Uterus (tissue), 4 donors: ENCODE data around the gene CA10. TPM values are rescaled to one million over a fixed set of nuclear protein-coding genes. Genes with fewer than 3 reads are reported as not detected.

Source experiments
- DNase-seq, 2 donors: peaks; one replicate each; pipeline ENCODE4 v3.0.0-alpha.2; 2019 to 2020
- H3K27ac ChIP-seq, 2 donors: fragments of 200-600 bp; sonication (generic); 1 replicate in 1 of 2; 2 replicates in 1 of 2; pipeline ENCODE4 v1.5.1; 2016 to 2018
- H3K27me3 ChIP-seq, 2 donors: fragments of 200-600 bp; sonication (generic); one replicate each; pipeline ENCODE4 v1.5.1; 2018 to 2019; ENCODE audit warnings: control low read depth in 1 of 2
- H3K36me3 ChIP-seq, 2 donors: fragments of 200-600 bp; sonication (generic); one replicate each; pipeline ENCODE4 v1.5.1; 2019; ENCODE audit warnings: control low read depth in 1 of 2
- H3K4me1 ChIP-seq, 2 donors: fragments of 200-600 bp; sonication (generic); one replicate each; pipeline ENCODE4 v1.5.1; 2018 to 2019; ENCODE audit warnings: control low read depth in 1 of 2
- H3K4me3 ChIP-seq, 2 donors: fragments of 200-600 bp; sonication (generic); 1 replicate in 1 of 2; 2 replicates in 1 of 2; pipeline ENCODE4 v1.5.1; 2018 to 2019; ENCODE audit warnings: mild to moderate bottlenecking in 1 of 2
- H3K9me3 ChIP-seq, 2 donors: fragments of 200-600 bp; sonication (generic); one replicate each; pipeline ENCODE4 v1.5.1; 2019; ENCODE audit warnings: control low read depth in 1 of 2
- CTCF ChIP-seq, 4 experiments: fragments of 200-600 bp in 2 of 4; fragments of 450-650 bp in 2 of 4; sonication (generic) in 2 of 4; IDR thresholded peaks; one replicate each; pipeline ENCODE4 v1.5.1; 2016 to 2019; ENCODE audit warnings: antibody characterized with exemption in 4 of 4, mild to moderate bottlenecking in 2 of 4, moderate library complexity in 1 of 4
- POLR2A ChIP-seq, 2 donors: fragments of 450-650 bp; IDR thresholded peaks; one replicate each; pipeline ENCODE4 v1.6.1; 2016; ENCODE audit warnings: antibody characterized with exemption in 2 of 2, mild to moderate bottlenecking in 1 of 2, moderate library complexity in 1 of 2
- intact Hi-C: fragments of 100-400 bp; cut with DNase I; formaldehyde crosslinking; loops from one replicate; pipeline ENCODE4 v1.15.1; 2023; ENCODE audit warnings: low total_unique reads
- total RNA-seq, 4 donors: library from RNA; depleted of rRNA in 3 of 4; stranded (reverse); fragments of >200 nt in 3 of 4; gene quantifications; one replicate each; pipeline versions ENCODE4 v1.1.0 to v1.2.4, GENCODE V29; 2014 to 2023
- donor health status: DM: yes; HTN: yes; CAD: no.

The CA10 gene
- total RNA-seq, 4 donors from 2014 or later = 5.3 TPM; not detected in 3

GRCh38 chr17:51841669-51842068, 316.8 kb downstream of the CA10 start:
- no peaks in the 10 kb centered on the region for H3K4me1 ChIP-seq
- no peaks in the 10 kb centered on the region for H3K9me3 ChIP-seq
- no peak for TF ChIP-seq CTCF (IDR thresholded peaks at IDR 0.05)
- no peak for TF ChIP-seq POLR2A (IDR thresholded peaks at IDR 0.05)
- no peak overlapping the region for H3K27ac ChIP-seq
- no peaks in the 10 kb centered on the region for H3K27me3 ChIP-seq
- no peaks in the 10 kb centered on the region for H3K36me3 ChIP-seq
- H3K4me3 ChIP-seq = no peak overlapping the region
- intact Hi-C loops = no loop called here
- DNase-seq = no peak

GRCh38 chr17:51840688-51841087, 317.8 kb downstream of the CA10 start:
- Histone ChIP-seq H3K9me3 (no peaks in the 10 kb centered on the region), H3K36me3 (no peaks in the 10 kb centered on the region), H3K4me1 (no peaks in the 10 kb centered on the region), H3K4me3 (no peak overlapping the region), H3K27me3 (no peaks in the 10 kb centered on the region), H3K27ac (no peak overlapping the region)
- no peak for DNase-seq
- TF ChIP-seq CTCF (IDR thresholded peaks at IDR 0.05) (no peak), POLR2A (IDR thresholded peaks at IDR 0.05) (no peak)
- intact Hi-C loops = no loop called here

GRCh38 chr17:51833620-51834019, 324.9 kb downstream of the CA10 start:
- H3K4me1 ChIP-seq = no peaks in the 10 kb centered on the region
- intact Hi-C loops = no loop called here

GRCh38 chr17:51833045-51833444, 325.5 kb downstream of the CA10 start:
- Histone ChIP-seq H3K4me3 (no peak overlapping the region), H3K36me3 (no peaks in the 10 kb centered on the region), H3K27me3 (no peaks in the 10 kb centered on the region), H3K27ac (no peak overlapping the region), H3K9me3 (no peaks in the 10 kb centered on the region), H3K4me1 (no peaks in the 10 kb centered on the region)
- TF ChIP-seq POLR2A (IDR thresholded peaks at IDR 0.05) (no peak), CTCF (IDR thresholded peaks at IDR 0.05) (no peak)
- intact Hi-C loops = no loop called here
- DNase-seq = no peak

More at GRCh38 chr17:51833620-51834019, 324.9 kb downstream of the CA10 start:
- Histone ChIP-seq H3K27ac (no peak overlapping the region), H3K36me3 (no peaks in the 10 kb centered on the region), H3K4me3 (no peak overlapping the region), H3K27me3 (no peaks in the 10 kb centered on the region), H3K9me3 (no peaks in the 10 kb centered on the region)
- no peak for TF ChIP-seq POLR2A (IDR thresholded peaks at IDR 0.05)
- no peak for TF ChIP-seq CTCF (IDR thresholded peaks at IDR 0.05)
- DNase-seq = no peak

- no peak for TF ChIP-seq CTCF (IDR thresholded peaks at IDR 0.05)
- TF ChIP-seq POLR2A (IDR thresholded peaks at IDR 0.05) = no peak
- H3K9me3 ChIP-seq = no peaks in the 10 kb centered on the region
- no peaks in the 10 kb centered on the region for H3K36me3 ChIP-seq
- DNase-seq = no peak
- no peaks in the 10 kb centered on the region for H3K4me1 ChIP-seq
- H3K27me3 ChIP-seq = no peaks in the 10 kb centered on the region
- no peak overlapping the region for H3K4me3 ChIP-seq
- intact Hi-C loops = no loop called here
- no peak overlapping the region for H3K27ac ChIP-seq
Observed at GRCh38 chr17:51830886-51831285, 327.6 kb downstream of the CA10 start.
